ENCODE data around the gene CIPC. TPM values are rescaled to one million over a fixed set of nuclear protein-coding genes. Genes with fewer than 3 reads are reported as not detected.

Gene CIPC
- total and polyA plus RNA-seq, 2 of the 13 experiments (the other 11 are each of a cell fraction or from before 2014, with no cell fraction given): 7.6 to 13.9 TPM

DNA sequence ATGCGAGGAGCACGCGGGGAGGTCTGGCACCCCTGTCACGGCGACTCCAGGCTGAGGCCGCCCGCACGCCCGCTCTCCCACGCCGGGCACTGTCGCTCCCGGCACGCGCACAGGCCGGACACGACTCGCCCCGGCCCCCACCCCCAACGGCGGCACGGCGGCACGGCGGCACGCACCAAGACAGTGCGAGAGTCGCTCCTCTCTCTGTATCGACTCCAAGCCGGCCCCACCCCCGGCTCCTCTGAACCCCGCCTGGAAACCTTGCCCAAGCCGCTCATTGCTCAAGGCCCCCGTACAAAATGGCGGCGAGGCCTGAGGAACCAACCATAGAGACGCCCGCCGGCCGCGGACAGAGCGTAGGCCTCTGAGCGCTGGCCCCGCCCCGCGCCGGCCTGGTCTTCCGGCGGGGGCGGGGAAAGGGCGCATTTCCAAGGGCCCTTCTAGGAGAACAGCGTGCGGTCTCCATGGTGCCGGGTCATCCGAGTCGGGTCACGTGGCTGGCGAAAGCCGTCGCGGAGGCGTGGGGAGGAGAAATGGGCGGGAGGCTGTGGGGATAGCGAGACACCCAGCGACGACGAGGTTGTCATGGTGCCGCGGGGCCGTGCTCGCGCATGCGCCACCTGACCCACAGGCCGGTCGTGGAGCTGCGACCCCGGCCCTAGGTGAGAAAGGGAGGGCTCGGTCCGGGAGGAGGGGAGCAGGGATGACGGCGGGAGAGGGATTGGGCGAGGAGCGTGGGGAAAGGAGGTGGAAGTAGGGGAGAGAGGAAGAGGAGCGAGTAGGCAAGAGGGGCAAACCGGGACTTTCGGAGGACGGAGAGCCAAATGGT is at the start of gene CIPC (continued):
- TF ChIP-seq IKZF1 (IDR thresholded peaks at IDR 0.05) (no peak), SRSF4 (IDR thresholded peaks at IDR 0.05; ENCODE audit: low read depth, low read length, poor library complexity, severe bottlenecking) (no peak), CBFB (CRISPR knock-in tag; IDR thresholded peaks at IDR 0.05) (no peak), SMAD1 (CRISPR knock-in tag; IDR thresholded peaks at IDR 0.05; ENCODE audit: borderline replicate concordance, low read depth) (peak; percentile 75; the same call in 1 of the 2 replicates), GATAD2A (CRISPR knock-in tag; IDR thresholded peaks at IDR 0.05) (no peak), KDM1A (CRISPR knock-in tag; IDR thresholded peaks at IDR 0.05) (no peak), RARA (CRISPR knock-in tag; IDR thresholded peaks at IDR 0.05) (peak; percentile 41; the same call in 1 of the 2 replicates), HDAC2 (CRISPR knock-in tag; IDR thresholded peaks at IDR 0.05) (0 out of 2 replicates have a peak, but pooled peaks have one; percentile 18), SAFB2 (CRISPR knock-in tag; IDR thresholded peaks at IDR 0.05; ENCODE audit: borderline replicate concordance, low read depth) (peak; percentile 94), SMARCC2 (IDR thresholded peaks at IDR 0.05) (no peak), CEBPG (CRISPR knock-in tag; IDR thresholded peaks at IDR 0.05) (peak; percentile 78)
- TF ChIP-seq, protein P1, sequence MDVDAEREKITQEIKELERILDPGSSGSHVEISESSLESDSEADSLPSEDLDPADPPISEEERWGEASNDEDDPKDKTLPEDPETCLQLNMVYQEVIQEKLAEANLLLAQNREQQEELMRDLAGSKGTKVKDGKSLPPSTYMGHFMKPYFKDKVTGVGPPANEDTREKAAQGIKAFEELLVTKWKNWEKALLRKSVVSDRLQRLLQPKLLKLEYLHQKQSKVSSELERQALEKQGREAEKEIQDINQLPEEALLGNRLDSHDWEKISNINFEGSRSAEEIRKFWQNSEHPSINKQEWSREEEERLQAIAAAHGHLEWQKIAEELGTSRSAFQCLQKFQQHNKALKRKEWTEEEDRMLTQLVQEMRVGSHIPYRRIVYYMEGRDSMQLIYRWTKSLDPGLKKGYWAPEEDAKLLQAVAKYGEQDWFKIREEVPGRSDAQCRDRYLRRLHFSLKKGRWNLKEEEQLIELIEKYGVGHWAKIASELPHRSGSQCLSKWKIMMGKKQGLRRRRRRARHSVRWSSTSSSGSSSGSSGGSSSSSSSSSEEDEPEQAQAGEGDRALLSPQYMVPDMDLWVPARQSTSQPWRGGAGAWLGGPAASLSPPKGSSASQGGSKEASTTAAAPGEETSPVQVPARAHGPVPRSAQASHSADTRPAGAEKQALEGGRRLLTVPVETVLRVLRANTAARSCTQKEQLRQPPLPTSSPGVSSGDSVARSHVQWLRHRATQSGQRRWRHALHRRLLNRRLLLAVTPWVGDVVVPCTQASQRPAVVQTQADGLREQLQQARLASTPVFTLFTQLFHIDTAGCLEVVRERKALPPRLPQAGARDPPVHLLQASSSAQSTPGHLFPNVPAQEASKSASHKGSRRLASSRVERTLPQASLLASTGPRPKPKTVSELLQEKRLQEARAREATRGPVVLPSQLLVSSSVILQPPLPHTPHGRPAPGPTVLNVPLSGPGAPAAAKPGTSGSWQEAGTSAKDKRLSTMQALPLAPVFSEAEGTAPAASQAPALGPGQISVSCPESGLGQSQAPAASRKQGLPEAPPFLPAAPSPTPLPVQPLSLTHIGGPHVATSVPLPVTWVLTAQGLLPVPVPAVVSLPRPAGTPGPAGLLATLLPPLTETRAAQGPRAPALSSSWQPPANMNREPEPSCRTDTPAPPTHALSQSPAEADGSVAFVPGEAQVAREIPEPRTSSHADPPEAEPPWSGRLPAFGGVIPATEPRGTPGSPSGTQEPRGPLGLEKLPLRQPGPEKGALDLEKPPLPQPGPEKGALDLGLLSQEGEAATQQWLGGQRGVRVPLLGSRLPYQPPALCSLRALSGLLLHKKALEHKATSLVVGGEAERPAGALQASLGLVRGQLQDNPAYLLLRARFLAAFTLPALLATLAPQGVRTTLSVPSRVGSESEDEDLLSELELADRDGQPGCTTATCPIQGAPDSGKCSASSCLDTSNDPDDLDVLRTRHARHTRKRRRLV (CRISPR knock-in tag; IDR thresholded peaks at IDR 0.05): 0 out of 2 replicates have a peak, but pooled peaks have one; percentile 35
- TF ChIP-seq, protein P2, sequence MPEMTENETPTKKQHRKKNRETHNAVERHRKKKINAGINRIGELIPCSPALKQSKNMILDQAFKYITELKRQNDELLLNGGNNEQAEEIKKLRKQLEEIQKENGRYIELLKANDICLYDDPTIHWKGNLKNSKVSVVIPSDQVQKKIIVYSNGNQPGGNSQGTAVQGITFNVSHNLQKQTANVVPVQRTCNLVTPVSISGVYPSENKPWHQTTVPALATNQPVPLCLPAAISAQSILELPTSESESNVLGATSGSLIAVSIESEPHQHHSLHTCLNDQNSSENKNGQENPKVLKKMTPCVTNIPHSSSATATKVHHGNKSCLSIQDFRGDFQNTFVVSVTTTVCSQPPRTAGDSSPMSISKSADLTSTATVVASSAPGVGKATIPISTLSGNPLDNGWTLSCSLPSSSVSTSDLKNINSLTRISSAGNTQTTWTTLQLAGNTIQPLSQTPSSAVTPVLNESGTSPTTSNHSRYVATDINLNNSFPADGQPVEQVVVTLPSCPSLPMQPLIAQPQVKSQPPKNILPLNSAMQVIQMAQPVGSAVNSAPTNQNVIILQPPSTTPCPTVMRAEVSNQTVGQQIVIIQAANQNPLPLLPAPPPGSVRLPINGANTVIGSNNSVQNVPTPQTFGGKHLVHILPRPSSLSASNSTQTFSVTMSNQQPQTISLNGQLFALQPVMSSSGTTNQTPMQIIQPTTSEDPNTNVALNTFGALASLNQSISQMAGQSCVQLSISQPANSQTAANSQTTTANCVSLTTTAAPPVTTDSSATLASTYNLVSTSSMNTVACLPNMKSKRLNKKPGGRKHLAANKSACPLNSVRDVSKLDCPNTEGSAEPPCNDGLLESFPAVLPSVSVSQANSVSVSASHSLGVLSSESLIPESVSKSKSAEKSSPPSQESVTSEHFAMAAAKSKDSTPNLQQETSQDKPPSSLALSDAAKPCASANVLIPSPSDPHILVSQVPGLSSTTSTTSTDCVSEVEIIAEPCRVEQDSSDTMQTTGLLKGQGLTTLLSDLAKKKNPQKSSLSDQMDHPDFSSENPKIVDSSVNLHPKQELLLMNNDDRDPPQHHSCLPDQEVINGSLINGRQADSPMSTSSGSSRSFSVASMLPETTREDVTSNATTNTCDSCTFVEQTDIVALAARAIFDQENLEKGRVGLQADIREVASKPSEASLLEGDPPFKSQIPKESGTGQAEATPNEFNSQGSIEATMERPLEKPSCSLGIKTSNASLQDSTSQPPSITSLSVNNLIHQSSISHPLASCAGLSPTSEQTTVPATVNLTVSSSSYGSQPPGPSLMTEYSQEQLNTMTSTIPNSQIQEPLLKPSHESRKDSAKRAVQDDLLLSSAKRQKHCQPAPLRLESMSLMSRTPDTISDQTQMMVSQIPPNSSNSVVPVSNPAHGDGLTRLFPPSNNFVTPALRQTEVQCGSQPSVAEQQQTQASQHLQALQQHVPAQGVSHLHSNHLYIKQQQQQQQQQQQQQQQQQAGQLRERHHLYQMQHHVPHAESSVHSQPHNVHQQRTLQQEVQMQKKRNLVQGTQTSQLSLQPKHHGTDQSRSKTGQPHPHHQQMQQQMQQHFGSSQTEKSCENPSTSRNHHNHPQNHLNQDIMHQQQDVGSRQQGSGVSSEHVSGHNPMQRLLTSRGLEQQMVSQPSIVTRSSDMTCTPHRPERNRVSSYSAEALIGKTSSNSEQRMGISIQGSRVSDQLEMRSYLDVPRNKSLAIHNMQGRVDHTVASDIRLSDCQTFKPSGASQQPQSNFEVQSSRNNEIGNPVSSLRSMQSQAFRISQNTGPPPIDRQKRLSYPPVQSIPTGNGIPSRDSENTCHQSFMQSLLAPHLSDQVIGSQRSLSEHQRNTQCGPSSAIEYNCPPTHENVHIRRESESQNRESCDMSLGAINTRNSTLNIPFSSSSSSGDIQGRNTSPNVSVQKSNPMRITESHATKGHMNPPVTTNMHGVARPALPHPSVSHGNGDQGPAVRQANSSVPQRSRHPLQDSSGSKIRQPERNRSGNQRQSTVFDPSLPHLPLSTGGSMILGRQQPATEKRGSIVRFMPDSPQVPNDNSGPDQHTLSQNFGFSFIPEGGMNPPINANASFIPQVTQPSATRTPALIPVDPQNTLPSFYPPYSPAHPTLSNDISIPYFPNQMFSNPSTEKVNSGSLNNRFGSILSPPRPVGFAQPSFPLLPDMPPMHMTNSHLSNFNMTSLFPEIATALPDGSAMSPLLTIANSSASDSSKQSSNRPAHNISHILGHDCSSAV (CRISPR knock-in tag; IDR thresholded peaks at IDR 0.05; ENCODE audit: borderline replicate concordance): no peak
- TF ChIP-seq, protein P3, sequence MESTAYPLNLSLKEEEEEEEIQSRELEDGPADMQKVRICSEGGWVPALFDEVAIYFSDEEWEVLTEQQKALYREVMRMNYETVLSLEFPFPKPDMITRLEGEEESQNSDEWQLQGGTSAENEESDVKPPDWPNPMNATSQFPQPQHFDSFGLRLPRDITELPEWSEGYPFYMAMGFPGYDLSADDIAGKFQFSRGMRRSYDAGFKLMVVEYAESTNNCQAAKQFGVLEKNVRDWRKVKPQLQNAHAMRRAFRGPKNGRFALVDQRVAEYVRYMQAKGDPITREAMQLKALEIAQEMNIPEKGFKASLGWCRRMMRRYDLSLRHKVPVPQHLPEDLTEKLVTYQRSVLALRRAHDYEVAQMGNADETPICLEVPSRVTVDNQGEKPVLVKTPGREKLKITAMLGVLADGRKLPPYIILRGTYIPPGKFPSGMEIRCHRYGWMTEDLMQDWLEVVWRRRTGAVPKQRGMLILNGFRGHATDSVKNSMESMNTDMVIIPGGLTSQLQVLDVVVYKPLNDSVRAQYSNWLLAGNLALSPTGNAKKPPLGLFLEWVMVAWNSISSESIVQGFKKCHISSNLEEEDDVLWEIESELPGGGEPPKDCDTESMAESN (CRISPR knock-in tag; conservative IDR thresholded peaks at IDR 0.05): peak; percentile 49; the same call in 1 of the 2 replicates
